SK-N-SH (cell line): Measurements from ENCODE around the gene ZCRB1. TPM values are rescaled to one million over a fixed set of nuclear protein-coding genes. Genes with fewer than 3 reads are reported as not detected.

Experiments used
- CTCF ChIA-PET: fragments of 300-600, 350-600 bp; formaldehyde crosslinking; extraction: SDS; loops from one replicate; lab custom pipeline; 2021; lab: Yijun Ruan, JAX
- POLR2A ChIA-PET: fragments of 350-600 bp; sonication (Branson Sonifier 250); formaldehyde crosslinking; extraction: SDS; loops from one replicate; lab custom pipeline; 2020; ENCODE audit warnings: antibody characterized with exemption, inconsistent platforms; lab: Yijun Ruan, JAX
- DNase-seq: peaks from one replicate; pipeline ENCODE4 v3.0.0; 2012
- H2AFZ ChIP-seq: fragments of 200-600 bp; sonication (generic); 2 replicates; pipeline ENCODE4 v1.8.1; 2016; ENCODE audit warnings: antibody characterized with exemption, mild to moderate bottlenecking, low read depth
- H3F3A ChIP-seq: fragments of 200-600 bp; sonication (generic); replicated peaks from 2 replicates; pipeline ENCODE3; 2016; ENCODE audit warnings: antibody characterized with exemption, mild to moderate bottlenecking; ENCODE audit not compliant: insufficient read depth
- H3K27ac ChIP-seq, 2 experiments: fragments of 200-500 bp in 1 of 2; fragments of 200-600 bp in 1 of 2; sonication (Bioruptor generic) in 1 of 2; sonication (generic), shearing (Covaris generic) in 1 of 2; 2 replicates each; pipeline versions ENCODE4 v1.5.1 to v1.6.1; 2014 to 2016; ENCODE audit warnings: low read depth in 2 of 2, inconsistent platforms in 1 of 2, low read length in 1 of 2, mild to moderate bottlenecking in 1 of 2, mixed read lengths in 1 of 2
- H3K27me3 ChIP-seq: fragments of 200-600 bp; sonication (generic), shearing (Covaris generic); 2 replicates; pipeline ENCODE4 v1.6.1; 2016; ENCODE audit warnings: mixed run types; ENCODE audit not compliant: insufficient read depth
- H3K36me3 ChIP-seq, 2 experiments: fragments of 200-500 bp in 1 of 2; fragments of 200-600 bp in 1 of 2; sonication (Bioruptor generic) in 1 of 2; sonication (generic) in 1 of 2; replicated peaks in 1 of 2; 2 replicates each; pipeline versions ENCODE3 to v1.5.1; 2014 to 2016; ENCODE audit warnings: low read length in 1 of 2, mild to moderate bottlenecking in 1 of 2; ENCODE audit not compliant: insufficient read depth in 2 of 2, control insufficient read depth in 1 of 2
- H3K4me1 ChIP-seq, 2 experiments: fragments of 200-500 bp in 1 of 2; fragments of 200-600 bp in 1 of 2; sonication (Bioruptor generic) in 1 of 2; sonication (generic), shearing (Covaris generic) in 1 of 2; 2 replicates each; pipeline versions ENCODE4 v1.5.1 to v1.6.1; 2014 to 2016; ENCODE audit warnings: low read depth in 1 of 2, low read length in 1 of 2, mixed run types in 1 of 2; ENCODE audit not compliant: insufficient read depth in 2 of 2, control insufficient read depth in 1 of 2
- H3K4me2 ChIP-seq: fragments of 200-600 bp; sonication (generic), shearing (Covaris generic); 2 replicates; pipeline ENCODE4 v1.6.1; 2017; ENCODE audit warnings: mixed run types
- H3K4me3 ChIP-seq, 2 experiments: fragments of 200-500 bp in 1 of 2; fragments of 200-600 bp in 1 of 2; sonication (Bioruptor generic) in 1 of 2; sonication (generic), shearing (Covaris generic) in 1 of 2; 2 replicates each; pipeline versions ENCODE4 v1.5.1 to v1.8.1; 2014 to 2016; ENCODE audit warnings: low read depth in 2 of 2, inconsistent platforms in 1 of 2, low read length in 1 of 2, mild to moderate bottlenecking in 1 of 2, mixed read lengths in 1 of 2, moderate library complexity in 1 of 2
- H3K79me2 ChIP-seq: fragments of 200-600 bp; sonication (generic); 2 replicates; pipeline ENCODE4 v1.8.1; 2017; ENCODE audit warnings: mild to moderate bottlenecking; ENCODE audit not compliant: insufficient read depth
- H3K9ac ChIP-seq: fragments of 200-600 bp; sonication (generic); 2 replicates; pipeline ENCODE4 v1.6.1; 2017; ENCODE audit warnings: mixed run types
- H3K9me2 ChIP-seq: fragments of 200-600 bp; sonication (generic); 2 replicates; pipeline ENCODE4 v1.6.1; 2017; ENCODE audit warnings: mixed run types
- H3K9me3 ChIP-seq: fragments of 200-600 bp; sonication (generic); 2 replicates; pipeline ENCODE4 v1.6.1; 2017; ENCODE audit warnings: mixed run types, mild to moderate bottlenecking, moderate library complexity
- H4K20me1 ChIP-seq: fragments of 200-600 bp; sonication (generic); 2 replicates; pipeline ENCODE4 v1.6.1; 2017; ENCODE audit warnings: mild to moderate bottlenecking, mixed run types; ENCODE audit not compliant: insufficient read depth
- CHD2 ChIP-seq: fragments of 150-350 bp; IDR thresholded peaks from 2 replicates; pipeline ENCODE4 v1.6.1; 2018; ENCODE audit warnings: low read length; ENCODE audit not compliant: partially characterized antibody
- EP300 ChIP-seq, 2 experiments: IDR thresholded peaks; 2 replicates each; pipeline versions ENCODE4 v1.4.0 to v1.6.1; 2012; ENCODE audit warnings: borderline replicate concordance in 1 of 2, low read depth in 1 of 2, low read length in 1 of 2
- EZH2phosphoT487 ChIP-seq: fragments of 200-600 bp; sonication (generic); IDR thresholded peaks from 2 replicates; pipeline ENCODE4 v1.6.1; 2017; ENCODE audit warnings: low read depth, mixed run types, mild to moderate bottlenecking, antibody characterized with exemption, moderate library complexity, borderline replicate concordance
- FOXJ3 ChIP-seq: sonication (generic); formaldehyde crosslinking; IDR thresholded peaks from 2 replicates; pipeline ENCODE4 v1.5.1; 2020; ENCODE audit warnings: mild to moderate bottlenecking, missing genetic modification reagents
- GABPA ChIP-seq: IDR thresholded peaks from 2 replicates; pipeline ENCODE4 v1.4.0; 2012; ENCODE audit warnings: low read depth, mild to moderate bottlenecking
- GATA2 ChIP-seq: sonication (generic); formaldehyde crosslinking; IDR thresholded peaks from 2 replicates; pipeline ENCODE4 v1.5.0; 2020; ENCODE audit warnings: mild to moderate bottlenecking, missing genetic modification reagents
- IRF3 ChIP-seq: fragments of 150-350 bp; IDR thresholded peaks from 2 replicates; pipeline ENCODE4 v1.6.1; 2016; ENCODE audit warnings: mild to moderate bottlenecking, low read depth, low read length
- MXI1 ChIP-seq: IDR thresholded peaks from 2 replicates; pipeline ENCODE4 v1.6.1; 2012; ENCODE audit warnings: mild to moderate bottlenecking, low read depth, low read length, improper control_type of control experiment
- NRF1 ChIP-seq: IDR thresholded peaks from 2 replicates; pipeline ENCODE4 v1.6.1; 2012; ENCODE audit warnings: low read depth, mild to moderate bottlenecking, low read length
- REST ChIP-seq: IDR thresholded peaks from 2 replicates; pipeline ENCODE4 v1.6.1; 2012; ENCODE audit warnings: mild to moderate bottlenecking, low read depth, low read length, moderate library complexity
- SMC3 ChIP-seq: IDR thresholded peaks from 2 replicates; pipeline ENCODE4 v1.6.1; 2012; ENCODE audit warnings: low read depth, low read length, improper control_type of control experiment
- WGBS: methylation state at CpG from one replicate; pipeline ENCODE4 v1.1.6; 2017; ENCODE audit warnings: low lambda C conversion rate; 5-methylcytosine and 5-hydroxymethylcytosine counted together
- polyA plus RNA-seq, 3 experiments: library from polyadenylated mRNA; depleted of rRNA; stranded (reverse); fragments of >200 nt; gene quantifications; 2 replicates each; pipeline ENCODE4 v1.2.3, GENCODE V29; 2012

Gene ZCRB1
- polyA plus RNA-seq, 1 of the 3 experiments (the other 2 are of a cell fraction), result 18.7 TPM

GRCh38 chr12:42343721-42344120 is 17.8 kb upstream of the ZCRB1 start (continued):
- no peak for TF ChIP-seq REST
- no peak for TF ChIP-seq EZH2phosphoT487
- TF ChIP-seq IRF3, result no peak

GRCh38 chr12:42342028-42342427 is 16.1 kb upstream of the ZCRB1 start:
- Histone ChIP-seq H3K27me3 (no peaks in the 10 kb centered on the region), H3K27ac (no peak overlapping the region), H3K4me1 (no peaks in the 10 kb centered on the region)
- CTCF ChIA-PET, result interaction anchor here (2.6 kb wide), 1 partner anchor 10 kb away, joined by 9 read pairs; no protein-coding TSS in a partner anchor
- TF ChIP-seq MXI1, result no peak
- TF ChIP-seq NRF1, result no peak
- no peak for TF ChIP-seq SMC3
- TF ChIP-seq GATA2 (CRISPR knock-in tag), result no peak
- TF ChIP-seq GABPA, result no peak
- TF ChIP-seq EP300 (IDR thresholded peaks at IDR 0.05; ENCODE audit: borderline replicate concordance in 1 of 2, low read depth in 1 of 2, low read length in 1 of 2), result no peak
- TF ChIP-seq CHD2, result no peak
- no peak for TF ChIP-seq FOXJ3 (CRISPR knock-in tag)
- TF ChIP-seq, all 33 proteins: peak for 0
- Histone ChIP-seq H3K9me2 (no peaks in the 10 kb centered on the region), H3K4me3 (no peak overlapping the region), H3K4me2 (no peak overlapping the region), H3K79me2 (peaks cover 89% of the 10 kb centered on the region), H3K36me3 (peaks cover 20% of the 10 kb centered on the region in 2 experiments), H3K9ac (no peak overlapping the region), H2AFZ (no peak overlapping the region), H4K20me1 (peaks cover 24% of the 10 kb centered on the region; the same call in 1 of the 2 replicates), H3K9me3 (no peaks in the 10 kb centered on the region), H3F3A (no peaks in the 10 kb centered on the region)
- POLR2A ChIA-PET, result no interaction called here
- no peak for DNase-seq
- WGBS, result 96% methylated on average over 2 of the region's 2 CpGs
